Measurements from ENCODE around the gene NACAD. TPM values are rescaled to one million over a fixed set of nuclear protein-coding genes. Genes with fewer than 3 reads are reported as not detected.

NACAD gene
- total RNA-seq, 1 donor from 2014 or later = 0.09 TPM

DNA sequence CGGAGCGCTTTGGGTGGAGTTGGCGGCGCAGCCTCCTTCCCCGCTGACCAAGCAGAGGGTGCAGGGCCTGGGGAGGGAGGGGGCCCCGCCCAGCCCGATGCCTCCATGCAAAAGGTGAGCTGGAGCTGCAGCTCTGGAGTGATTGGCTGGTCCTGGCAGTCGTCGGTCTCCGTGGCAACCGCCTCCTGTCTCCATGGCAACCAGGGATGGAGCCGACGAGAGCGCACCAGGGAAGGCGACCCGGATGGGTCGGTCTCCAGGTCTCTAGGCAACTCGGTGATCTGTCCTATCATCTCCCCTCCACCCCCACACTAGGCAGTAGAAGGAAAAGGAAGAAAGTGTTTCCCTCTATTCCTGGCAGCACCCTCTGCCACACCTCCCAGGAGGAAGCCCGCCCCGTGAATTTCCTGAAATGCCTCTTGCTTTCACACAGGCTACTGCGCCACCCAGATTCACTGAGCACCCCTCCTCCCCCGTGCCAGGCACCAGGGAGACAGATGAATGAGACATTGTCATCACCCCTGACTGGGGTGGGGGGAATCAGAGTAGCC is 647 bp upstream of the NACAD start:
- intact Hi-C loops (cut with micrococcal nuclease) = no loop called here
- H3K4me1 Mint-ChIP-seq = peaks cover 8% of the 10 kb centered on the region
- DNase-seq = peak; percentile 91
- no peaks in the 10 kb centered on the region for H3K36me3 Mint-ChIP-seq (ENCODE audit: low read depth)
- H3K27ac Mint-ChIP-seq = peak overlapping the region; percentile 34
- peak overlapping the region; percentile 77 for H3K4me3 Mint-ChIP-seq
- peaks cover 31% of the 10 kb centered on the region for H3K27me3 Mint-ChIP-seq
- no peaks in the 10 kb centered on the region for H3K9me3 Mint-ChIP-seq

DNA sequence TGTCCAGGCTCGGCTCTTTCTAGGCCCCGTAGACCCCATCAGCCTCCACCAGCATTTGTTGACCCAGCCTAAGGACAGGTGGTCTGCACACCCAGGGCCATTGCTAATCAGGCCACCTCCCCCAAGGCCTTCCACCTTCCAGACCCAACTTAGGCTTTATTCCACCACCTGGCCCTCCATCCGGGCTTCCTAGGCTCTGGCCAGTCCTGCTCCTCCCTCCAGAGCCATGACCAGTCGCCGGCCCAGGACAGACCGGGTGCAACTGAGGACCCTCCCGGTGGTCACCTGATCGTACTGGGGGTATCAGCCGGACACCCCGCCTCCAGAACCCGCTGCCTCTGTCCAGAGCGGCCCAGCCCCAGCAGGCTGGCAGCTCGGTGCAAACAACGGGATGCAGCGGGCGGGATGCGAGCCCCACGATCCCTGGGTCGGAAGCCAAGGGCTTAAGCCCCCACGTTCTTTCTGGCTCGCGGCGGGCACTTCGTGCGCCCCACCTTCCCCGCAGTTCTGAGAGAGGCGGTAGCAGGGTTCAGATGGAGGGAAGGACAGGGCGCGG is 545 bp downstream of the NACAD start:
- Mint-ChIP-seq H3K9me3 (no peaks in the 10 kb centered on the region), H3K27me3 (peaks cover 29% of the 10 kb centered on the region), H3K4me1 (peaks cover 8% of the 10 kb centered on the region), H3K36me3 (ENCODE audit: low read depth) (no peaks in the 10 kb centered on the region), H3K27ac (no peak overlapping the region), H3K4me3 (peak overlapping the region; percentile 39)
- DNase-seq = no peak
- intact Hi-C loops (cut with micrococcal nuclease) = no loop called here

DNA sequence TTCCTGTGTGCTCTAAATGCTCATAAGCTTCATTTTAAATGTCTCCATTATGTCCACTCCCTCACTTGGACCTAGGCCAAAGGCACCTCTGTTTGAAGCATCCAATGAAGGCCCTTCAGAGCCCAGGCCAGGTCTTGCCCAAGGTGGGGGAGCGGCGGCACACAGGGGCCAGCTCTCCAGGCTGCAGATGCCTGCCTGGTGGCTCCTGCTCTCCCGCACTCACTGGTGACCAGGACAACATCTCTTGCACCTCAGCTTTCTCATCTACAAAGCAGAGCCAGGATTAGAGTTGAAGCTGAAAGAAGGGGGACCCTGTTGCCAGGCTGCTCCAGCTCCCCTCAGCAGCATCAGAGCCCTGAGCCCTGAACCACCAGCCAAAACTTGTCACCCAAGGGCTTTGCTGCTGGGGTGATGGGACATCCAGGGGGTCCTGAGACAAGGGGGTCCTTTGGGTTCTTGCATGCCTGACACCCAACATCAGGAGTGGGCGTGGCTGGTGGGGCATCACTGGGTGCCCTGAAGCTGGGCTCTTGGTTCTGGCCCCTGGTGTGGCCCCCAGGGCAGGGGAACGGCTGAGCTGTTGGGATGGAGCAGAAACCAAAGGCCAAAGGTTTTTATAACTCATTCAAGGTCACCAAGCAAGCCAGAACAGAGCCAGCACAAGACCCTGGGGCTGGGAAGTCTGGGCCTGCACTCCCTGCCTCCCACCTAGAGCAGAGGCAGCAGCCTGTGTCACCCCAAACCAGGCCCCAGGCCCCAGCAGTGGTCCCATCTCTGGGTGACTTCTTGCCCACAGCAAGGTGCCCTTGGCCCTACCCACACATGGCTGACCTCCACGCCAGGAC is 1.2 kb downstream of the NACAD start:
- intact Hi-C loops (cut with micrococcal nuclease) = no loop called here
- DNase-seq = no peak
- H3K27me3 Mint-ChIP-seq = peaks cover 25% of the 10 kb centered on the region
- no peaks in the 10 kb centered on the region for H3K36me3 Mint-ChIP-seq (ENCODE audit: low read depth)
- H3K4me3 Mint-ChIP-seq = peak overlapping the region; percentile 28
- H3K9me3 Mint-ChIP-seq = no peaks in the 10 kb centered on the region
- no peak overlapping the region for H3K27ac Mint-ChIP-seq
- peaks cover 8% of the 10 kb centered on the region for H3K4me1 Mint-ChIP-seq

DNA sequence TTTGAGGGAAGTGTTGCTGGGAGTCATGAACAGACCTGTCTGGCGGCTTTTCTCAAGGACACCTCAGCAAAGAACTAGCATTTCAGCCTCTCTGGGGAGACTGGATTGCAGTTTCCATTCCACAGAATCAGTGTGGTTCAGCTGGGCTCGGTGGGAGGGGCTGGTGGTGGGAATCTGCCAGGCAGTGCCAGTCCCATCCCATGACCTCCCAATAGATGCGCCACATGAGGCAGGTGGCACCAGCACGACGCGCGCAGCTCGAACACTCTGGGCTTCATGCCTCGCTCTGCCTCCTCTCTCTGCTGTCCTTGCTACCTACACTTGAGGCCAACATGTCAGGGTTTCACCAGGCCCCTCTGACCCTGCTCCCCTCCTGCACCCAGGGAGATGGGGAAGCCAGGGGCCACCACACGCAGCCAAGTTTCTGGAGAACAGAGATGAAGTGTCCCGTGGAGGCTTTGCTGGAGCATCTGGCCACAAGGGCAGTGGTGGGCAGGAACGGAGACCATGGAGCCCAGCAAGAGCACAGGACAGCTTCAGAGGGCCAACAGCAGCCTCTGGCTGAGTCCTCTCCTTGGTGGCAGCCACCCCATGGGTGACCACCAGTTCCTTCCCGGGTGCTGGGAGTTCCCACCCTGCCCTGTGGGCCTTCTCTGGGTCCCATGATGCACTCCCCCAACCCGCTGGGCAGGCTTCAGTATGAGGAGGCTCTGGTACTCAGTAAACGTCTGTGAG is 2.3 kb downstream of the NACAD start:
- intact Hi-C loops (cut with micrococcal nuclease) = no loop called here
- Mint-ChIP-seq H3K36me3 (ENCODE audit: low read depth) (no peaks in the 10 kb centered on the region), H3K9me3 (no peaks in the 10 kb centered on the region), H3K27me3 (peaks cover 22% of the 10 kb centered on the region), H3K27ac (no peak overlapping the region), H3K4me1 (peaks cover 8% of the 10 kb centered on the region), H3K4me3 (no peak overlapping the region)
- no peak for DNase-seq

DNA sequence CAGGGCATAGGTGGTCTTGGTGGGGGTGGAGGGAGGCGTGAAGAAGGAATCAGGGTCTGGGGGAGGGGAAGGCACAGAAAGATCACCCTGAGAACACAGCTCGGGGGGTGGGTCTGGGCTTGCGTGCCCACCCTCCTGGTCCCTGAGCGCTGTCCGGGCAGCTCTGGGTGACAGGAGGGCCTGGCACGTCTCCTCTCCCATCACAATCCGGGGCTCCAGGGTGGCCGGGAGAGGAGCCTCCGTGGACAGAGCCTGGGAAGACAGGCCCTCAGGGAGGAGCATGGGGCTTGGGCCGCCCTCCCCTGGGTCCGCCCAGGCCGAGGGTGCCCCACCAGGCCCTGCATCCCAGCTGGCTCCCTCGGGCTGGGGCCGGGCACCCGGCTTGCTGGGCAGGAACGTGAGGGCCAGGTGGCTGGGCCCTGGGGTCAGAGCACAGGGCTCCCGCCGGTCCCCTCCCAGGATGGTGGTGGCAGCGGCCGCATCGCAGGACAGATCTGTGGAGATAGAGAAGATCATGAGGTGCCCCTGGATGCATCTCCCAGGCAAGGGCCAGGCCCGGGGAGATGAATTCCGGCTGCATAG is 3.1 kb downstream of the NACAD start:
- no peak overlapping the region for H3K4me3 Mint-ChIP-seq
- peaks cover 8% of the 10 kb centered on the region for H3K4me1 Mint-ChIP-seq
- H3K9me3 Mint-ChIP-seq = no peaks in the 10 kb centered on the region
- no peak for DNase-seq
- intact Hi-C loops (cut with micrococcal nuclease) = no loop called here
- peaks cover 20% of the 10 kb centered on the region for H3K27me3 Mint-ChIP-seq
- no peak overlapping the region for H3K27ac Mint-ChIP-seq
- H3K36me3 Mint-ChIP-seq (ENCODE audit: low read depth) = no peaks in the 10 kb centered on the region

DNA sequence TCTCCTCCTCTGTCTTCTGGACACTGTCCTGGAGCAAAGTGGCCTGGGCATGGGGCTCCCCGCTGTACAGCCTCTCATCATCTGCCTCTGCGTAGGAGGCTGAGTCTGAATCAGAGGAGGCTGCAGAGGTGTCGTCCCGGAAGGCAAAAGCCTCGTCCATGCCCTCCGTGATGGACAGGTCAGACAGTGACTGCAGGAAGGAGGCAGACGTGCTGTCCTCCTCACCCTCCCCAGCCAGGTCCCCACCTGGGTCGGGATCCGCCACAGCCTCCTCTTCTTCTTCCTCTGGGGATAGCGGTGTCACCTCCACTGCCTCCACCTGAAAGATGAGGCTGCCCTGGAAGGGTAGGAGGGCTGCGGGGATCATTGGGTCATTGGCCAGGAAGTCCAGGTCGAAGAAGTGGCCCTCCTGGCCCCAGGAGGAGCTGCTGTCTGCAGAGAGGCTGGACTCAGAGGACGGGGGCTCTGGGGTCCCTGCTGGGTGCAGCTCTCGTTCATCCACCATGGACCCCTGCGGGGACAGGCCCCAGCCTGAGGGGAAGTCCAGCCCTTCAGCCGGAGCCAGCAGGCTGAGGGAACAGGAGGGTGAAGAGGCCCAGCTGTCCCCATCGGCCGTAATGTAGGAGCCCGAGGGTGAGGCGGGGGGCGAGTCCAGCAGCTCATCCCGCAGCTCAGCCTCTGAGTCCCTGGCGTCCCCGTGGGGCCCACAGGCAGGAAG is 3.7 kb downstream of the NACAD start:
- peaks cover 8% of the 10 kb centered on the region for H3K4me1 Mint-ChIP-seq

DNA sequence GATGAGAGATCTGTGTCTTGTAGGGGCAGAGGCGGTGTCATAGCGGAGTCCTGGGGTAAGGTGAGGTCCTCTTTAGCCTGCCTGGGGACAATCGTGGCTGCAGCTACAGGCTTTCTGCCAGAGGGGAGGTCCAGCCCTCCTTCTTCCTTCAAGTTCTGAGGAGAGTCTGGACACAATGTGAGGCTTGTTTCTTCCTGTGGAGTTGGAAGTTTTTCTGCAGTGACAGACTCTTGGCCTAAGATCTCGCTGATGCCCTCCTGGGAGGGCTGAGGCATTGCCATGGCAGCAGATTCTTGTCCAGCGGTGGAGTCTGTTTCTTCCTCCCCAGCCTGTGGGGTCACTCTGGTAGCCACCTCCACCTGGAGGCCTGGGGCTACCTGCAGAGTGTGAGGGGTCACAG is 4.4 kb downstream of the NACAD start:
- intact Hi-C loops (cut with micrococcal nuclease) = no loop called here
- Mint-ChIP-seq H3K4me1 (peaks cover 2% of the 10 kb centered on the region), H3K27me3 (peaks cover 11% of the 10 kb centered on the region), H3K9me3 (no peaks in the 10 kb centered on the region), H3K4me3 (no peak overlapping the region), H3K27ac (no peak overlapping the region), H3K36me3 (ENCODE audit: low read depth) (no peaks in the 10 kb centered on the region)
- no peak for DNase-seq

More for the DNA sequence above, 3.7 kb downstream of the NACAD start:
- H3K4me3 Mint-ChIP-seq = no peak overlapping the region
- H3K27ac Mint-ChIP-seq = no peak overlapping the region
- DNase-seq = no peak
- intact Hi-C loops (cut with micrococcal nuclease) = no loop called here
- H3K36me3 Mint-ChIP-seq (ENCODE audit: low read depth) = no peaks in the 10 kb centered on the region
- H3K27me3 Mint-ChIP-seq = peaks cover 18% of the 10 kb centered on the region
- H3K9me3 Mint-ChIP-seq = no peaks in the 10 kb centered on the region

DNA sequence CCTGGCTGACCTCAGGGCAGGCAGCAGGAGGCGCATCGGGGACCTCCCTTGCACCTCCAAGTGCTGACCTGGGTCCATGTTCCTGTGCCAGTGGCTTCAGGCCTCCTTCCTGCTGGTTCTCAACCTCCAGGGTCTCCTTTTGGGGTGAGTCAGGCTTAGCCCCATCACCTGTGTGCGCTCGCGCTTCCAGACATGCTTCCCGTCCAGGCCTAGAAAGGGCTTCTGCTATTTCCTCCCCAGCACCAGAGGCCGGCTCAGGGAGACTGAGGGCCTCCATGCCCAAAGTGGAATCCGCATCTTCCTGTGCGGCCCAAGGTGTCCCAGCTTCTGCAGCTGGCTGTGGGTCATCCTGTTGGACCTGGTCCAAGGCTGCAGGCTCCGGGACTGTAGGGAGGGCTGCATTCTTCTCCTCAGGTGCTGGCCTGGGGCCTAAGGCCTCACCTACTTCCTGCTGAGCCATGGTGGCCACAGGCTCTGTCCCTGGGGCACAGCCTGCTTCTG is 5.9 kb downstream of the NACAD start:
- peak overlapping the region; percentile 53 for H3K27ac Mint-ChIP-seq
- peaks cover 4% of the 10 kb centered on the region for H3K27me3 Mint-ChIP-seq
- no peak overlapping the region for H3K4me3 Mint-ChIP-seq
- no peaks in the 10 kb centered on the region for H3K4me1 Mint-ChIP-seq
- DNase-seq = no peak
- H3K36me3 Mint-ChIP-seq (ENCODE audit: low read depth) = no peaks in the 10 kb centered on the region
- H3K9me3 Mint-ChIP-seq = no peaks in the 10 kb centered on the region
- intact Hi-C loops (cut with micrococcal nuclease) = no loop called here

DNA sequence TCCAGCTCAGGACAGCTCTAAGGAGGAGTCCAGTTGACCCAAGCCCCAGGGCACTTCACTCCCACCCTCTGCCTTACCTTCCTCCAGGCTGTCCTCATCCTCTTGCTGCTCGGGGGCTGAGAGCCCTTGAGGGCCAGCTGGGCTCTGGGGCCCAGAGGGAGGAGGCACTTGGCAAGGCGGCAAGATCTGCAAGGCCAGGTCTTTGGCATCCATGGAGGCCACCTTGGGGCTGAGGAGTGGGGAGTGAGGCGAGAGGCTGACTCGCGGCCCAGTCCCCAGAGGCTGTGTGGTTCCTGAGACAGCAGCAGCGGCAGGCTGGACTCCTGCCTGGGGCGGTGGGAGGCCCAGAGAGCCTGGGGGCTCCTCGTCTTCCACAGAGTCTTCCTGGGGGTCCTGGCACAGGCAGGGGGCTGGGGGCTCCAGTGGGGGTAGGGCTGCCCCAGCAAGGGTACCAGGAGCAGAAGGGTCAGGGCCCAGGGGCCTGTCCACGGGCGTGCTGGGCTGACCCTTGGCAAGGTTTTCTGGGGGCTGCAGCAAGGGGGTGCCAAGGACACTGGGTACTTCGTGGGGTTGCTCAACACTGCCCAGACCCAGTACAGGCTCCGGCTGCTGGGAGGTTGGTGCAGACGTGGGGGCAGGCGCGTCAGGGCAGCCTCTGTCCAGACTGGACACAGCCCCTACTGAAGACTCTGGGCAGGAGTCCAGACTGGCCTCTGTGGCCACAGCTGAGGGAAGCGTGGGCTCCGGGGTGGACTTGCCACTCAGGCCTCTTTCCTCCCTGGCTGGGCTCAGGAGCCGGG is 6.5 kb downstream of the NACAD start:
- Mint-ChIP-seq H3K27ac (no peak overlapping the region), H3K36me3 (ENCODE audit: low read depth) (no peaks in the 10 kb centered on the region), H3K27me3 (peaks cover 2% of the 10 kb centered on the region), H3K4me3 (no peak overlapping the region), H3K4me1 (no peaks in the 10 kb centered on the region), H3K9me3 (no peaks in the 10 kb centered on the region)
- intact Hi-C loops (cut with micrococcal nuclease) = no loop called here
- peak; percentile 58 for DNase-seq

DNA sequence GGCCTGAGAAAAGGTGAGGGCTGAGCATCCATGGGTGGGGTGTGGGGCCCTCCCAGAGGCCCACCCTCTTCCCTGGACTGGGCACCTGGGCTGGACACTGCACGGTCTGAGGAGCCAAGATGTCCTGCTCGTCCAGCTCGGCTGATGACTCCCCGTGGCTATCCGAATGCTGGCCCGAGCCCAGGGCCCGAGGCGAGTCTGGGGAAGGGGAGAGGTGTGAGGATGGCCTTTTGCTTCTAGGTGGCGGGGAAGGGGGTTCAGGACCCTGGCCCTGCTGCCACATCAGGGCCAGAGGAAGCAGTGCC is 7.1 kb downstream of the NACAD start:
- Mint-ChIP-seq H3K36me3 (ENCODE audit: low read depth) (peaks cover 3% of the 10 kb centered on the region), H3K27me3 (no peaks in the 10 kb centered on the region), H3K9me3 (no peaks in the 10 kb centered on the region), H3K4me3 (no peak overlapping the region), H3K4me1 (no peaks in the 10 kb centered on the region), H3K27ac (no peak overlapping the region)
- no peak for DNase-seq
- intact Hi-C loops (cut with micrococcal nuclease) = no loop called here

DNA sequence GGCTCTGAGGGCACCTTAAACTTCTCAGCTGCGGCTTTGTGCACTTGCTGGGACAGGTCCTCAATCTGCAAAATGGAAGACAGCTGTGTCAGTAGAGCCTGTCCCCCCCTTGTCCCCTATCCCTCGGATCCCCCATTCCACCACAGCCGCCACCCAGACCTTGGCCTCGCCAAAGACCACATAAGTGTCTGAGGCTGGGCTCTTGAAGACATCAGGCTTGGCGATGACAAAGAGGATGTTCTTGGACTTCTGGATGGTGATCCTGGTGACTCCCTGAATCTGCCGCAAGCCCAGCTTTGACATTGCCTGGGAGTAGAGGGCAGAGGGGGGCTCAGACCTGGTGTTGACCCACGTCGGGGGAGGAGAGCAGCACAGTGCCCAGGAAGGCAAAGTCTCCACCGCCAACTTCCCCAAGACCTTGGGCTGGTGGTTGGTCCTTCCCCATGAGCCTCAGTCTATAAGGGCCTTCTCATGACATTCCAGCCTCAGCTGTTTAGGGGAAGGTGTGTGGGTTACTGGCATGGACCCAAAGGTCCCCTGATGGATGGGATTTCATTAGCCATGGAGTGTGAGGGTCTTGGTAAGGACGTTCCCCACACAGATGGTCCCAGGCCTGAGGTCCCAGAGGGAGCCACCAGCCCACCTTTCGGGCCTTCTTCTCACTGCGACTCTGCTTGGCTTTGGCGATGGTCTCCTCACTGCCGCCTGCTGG is 7.7 kb downstream of the NACAD start:
- intact Hi-C loops (cut with micrococcal nuclease) = no loop called here
- H3K36me3 Mint-ChIP-seq (ENCODE audit: low read depth) = peaks cover 6% of the 10 kb centered on the region
- H3K9me3 Mint-ChIP-seq = no peaks in the 10 kb centered on the region
- H3K27me3 Mint-ChIP-seq = no peaks in the 10 kb centered on the region
- H3K4me1 Mint-ChIP-seq = no peaks in the 10 kb centered on the region
- DNase-seq = peak; percentile 66
- no peak overlapping the region for H3K4me3 Mint-ChIP-seq
- H3K27ac Mint-ChIP-seq = no peak overlapping the region

DNA sequence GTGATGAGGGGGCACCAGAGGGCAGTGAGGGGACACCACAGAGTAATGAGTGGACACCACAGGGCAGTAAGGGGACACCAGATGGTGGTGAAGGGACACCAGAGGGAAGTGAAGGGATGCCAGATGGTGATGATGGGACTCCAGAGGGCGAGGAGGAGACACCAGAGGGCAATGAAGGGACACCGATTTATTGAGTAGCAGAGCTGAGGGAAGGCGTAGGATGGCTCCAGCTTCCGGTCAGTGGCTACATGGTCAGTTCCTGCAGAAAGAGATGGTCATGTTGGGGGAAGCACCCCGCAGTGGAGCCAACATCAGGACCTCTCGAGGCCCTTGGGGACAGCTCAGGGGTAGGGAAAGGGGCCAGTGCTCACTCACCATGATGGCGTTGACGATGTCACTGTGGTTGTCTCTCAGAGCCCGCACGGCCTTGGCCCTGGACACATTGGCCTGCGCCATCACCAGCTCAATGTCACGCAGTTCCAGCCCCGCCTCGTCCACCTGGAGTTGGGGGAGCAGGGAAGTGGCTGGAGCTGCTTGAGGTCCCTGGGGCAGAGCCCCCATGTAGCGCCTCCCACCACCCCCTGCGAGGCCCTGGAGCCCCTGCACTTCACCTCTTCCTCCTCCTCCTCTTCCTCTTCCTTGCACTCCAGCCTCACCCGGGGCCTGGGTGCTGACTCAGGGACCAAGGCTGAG is 8.4 kb downstream of the NACAD start:
- Mint-ChIP-seq H3K4me3 (no peak overlapping the region), H3K4me1 (no peaks in the 10 kb centered on the region), H3K9me3 (no peaks in the 10 kb centered on the region), H3K27me3 (no peaks in the 10 kb centered on the region), H3K27ac (peak overlapping the region; percentile 67), H3K36me3 (ENCODE audit: low read depth) (peaks cover 10% of the 10 kb centered on the region)
- intact Hi-C loops (cut with micrococcal nuclease) = no loop called here
- peak; percentile 74 for DNase-seq

Measured in activated CD4-positive, alpha-beta T cell treated with anti-CD3 and anti-CD28 coated beads, Interleukin-2, amount 10 ng/mL, durations not matched to agents 24 days and 14 days (primary cell).